ENCODE results near the gene ACAP1.

ACAP1 gene

DNA sequence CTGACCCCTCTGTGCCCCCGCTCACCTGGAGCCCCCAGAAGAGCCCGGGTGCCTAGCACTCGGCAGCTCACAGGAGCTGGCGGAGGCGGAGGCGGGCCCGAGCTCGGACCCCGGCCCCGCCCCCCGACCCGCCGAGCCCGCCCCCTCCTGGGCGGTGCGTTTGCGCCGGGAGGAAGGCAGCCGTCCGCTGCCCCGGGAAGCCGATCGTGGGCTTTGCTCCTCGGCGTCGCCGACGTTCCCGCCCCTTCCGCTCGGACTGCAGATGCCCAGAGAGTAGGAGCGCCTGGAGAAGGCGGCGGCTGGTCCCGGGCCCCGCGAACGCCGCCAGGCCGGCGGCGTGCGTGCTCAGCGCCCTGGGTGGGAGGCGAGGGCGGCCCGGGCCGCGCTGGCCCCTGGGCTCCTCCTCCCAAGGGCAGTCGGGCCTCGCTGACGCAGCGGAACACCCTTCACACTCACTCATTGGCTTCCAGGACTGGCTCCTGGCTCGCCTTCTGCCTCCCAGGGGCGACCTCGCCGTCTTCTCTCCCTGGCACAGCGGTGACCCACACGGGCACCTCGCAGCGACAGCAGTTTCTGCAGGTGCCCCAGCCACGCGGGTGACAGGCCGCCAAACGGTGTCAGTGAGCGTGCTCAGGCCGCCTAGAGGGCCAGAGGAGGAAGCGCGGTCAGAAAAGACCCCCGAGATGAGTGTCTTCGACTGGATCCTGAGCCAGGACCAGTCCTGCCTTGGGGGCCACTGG lies 58.3 kb downstream of the ACAP1 start, which contains the start of gene PLSCR3:
TSS of gene PLSCR3 (minus strand) at position 74 of the 740 bp plus-strand sequence. CDS start 415 bp downstream, outside the sequence.
- TF ChIP-seq GATA3 (IDR thresholded peaks at IDR 0.05; ENCODE audit: low read depth, low read length) (no peak), GATA2 (IDR thresholded peaks at IDR 0.05; ENCODE audit: low read depth, low read length) (no peak)

DNA sequence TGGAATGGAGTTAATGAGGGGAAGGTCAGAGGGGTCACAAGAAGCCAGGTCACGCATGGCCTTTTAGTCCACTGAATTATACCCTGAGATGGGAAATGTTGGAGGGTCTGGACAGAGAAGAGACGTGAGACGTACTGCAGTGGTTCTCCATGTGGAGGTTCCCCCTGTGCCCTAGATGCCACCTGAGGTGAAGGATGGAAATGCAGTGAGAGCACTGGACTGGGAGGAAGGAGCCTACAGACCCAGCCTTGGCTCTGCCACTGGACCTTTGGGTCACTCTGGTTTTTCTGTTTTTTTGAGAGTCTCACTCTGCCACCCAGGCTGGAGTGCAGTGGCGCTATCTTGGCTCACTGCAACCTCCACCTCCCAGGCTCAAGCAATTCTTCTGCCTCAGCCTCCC lies 59.8 kb downstream of the ACAP1 start:
- TF ChIP-seq GATA3 (IDR thresholded peaks at IDR 0.05; ENCODE audit: low read depth, low read length), result no peak
- no peak for TF ChIP-seq GATA2 (IDR thresholded peaks at IDR 0.05; ENCODE audit: low read depth, low read length)

DNA sequence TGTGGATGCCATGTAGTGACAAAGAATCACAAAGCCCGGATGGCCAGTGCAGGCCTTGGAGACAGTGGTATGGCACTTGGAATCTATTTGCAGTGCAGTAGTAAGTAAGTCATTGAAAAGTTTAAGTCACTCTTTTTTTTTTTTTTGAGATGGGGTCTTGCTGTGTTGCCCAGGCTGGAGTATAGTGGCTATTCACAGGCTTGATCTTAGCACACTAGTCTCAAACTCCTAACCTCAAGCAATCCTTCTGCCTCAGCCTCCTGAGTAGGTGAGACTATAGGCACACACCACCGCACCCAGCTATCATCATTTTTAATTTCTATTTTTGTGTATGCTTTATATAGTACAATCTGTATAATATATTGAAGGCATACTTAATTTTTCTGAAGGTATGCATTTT lies 62.3 kb downstream of the ACAP1 start:
- TF ChIP-seq GATA2 (IDR thresholded peaks at IDR 0.05; ENCODE audit: low read depth, low read length) (no peak), GATA3 (IDR thresholded peaks at IDR 0.05; ENCODE audit: low read depth, low read length) (no peak)

Measured in SH-SY5Y (cell line).